ENCODE results near the gene KIF2A.

Gene KIF2A

DNA sequence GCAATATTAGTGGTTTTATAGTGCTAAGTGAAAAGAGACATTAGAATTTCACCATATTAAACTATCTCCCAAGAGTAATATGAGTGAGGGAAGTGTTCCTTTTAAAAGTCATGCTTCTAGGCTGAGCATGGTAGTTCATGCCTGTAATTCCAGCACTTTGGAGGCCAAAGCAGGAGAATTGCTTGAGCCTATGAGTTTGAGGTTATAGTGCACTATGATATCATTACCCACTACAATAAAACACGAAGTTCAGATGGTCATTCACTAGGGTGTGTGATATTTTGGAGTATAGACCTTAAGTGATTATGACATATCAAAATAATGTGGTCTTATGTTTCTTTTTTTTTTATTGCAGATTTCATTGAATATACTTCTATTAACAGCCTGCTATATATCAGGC is 6.7 kb downstream of the KIF2A start:
- TF ChIP-seq CTCF (IDR thresholded peaks at IDR 0.05; ENCODE audit: low read depth, low read length), result no peak
- H3K4me3 ChIP-seq (ENCODE audit: low read depth, low read length), result no peak overlapping the region

DNA sequence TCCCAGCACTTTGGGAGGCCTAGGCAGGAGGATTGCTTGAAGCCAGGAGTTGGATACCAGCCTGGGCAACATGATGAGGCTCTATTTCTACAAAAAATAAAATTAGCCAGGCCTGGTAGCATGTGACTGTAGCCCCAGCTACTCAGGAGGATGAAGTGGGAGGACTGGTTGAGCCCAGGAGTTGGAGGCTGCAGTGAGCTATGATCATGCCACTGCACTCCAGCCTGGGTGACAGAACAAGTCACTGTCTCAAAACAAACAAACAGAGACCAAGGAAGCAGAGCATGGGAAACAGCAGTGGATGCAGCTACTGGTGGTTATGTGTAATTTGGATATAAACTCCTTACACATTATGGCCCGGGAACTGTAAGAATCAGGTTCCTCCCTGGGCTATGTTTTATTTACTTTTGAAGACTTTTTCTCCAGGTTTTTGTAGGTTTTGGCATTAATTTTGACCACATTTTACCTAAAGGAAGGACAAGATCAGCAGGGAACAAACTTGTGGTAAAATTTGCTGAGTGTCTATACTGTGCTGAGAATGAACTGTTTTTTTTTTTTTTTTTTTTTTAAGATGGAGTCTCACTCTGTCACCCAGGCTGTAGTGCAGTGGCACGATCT is 8.3 kb downstream of the KIF2A start:
- TF ChIP-seq CTCF (IDR thresholded peaks at IDR 0.05; ENCODE audit: low read depth, low read length), result no peak
- no peak overlapping the region for H3K4me3 ChIP-seq (ENCODE audit: low read depth, low read length)

DNA sequence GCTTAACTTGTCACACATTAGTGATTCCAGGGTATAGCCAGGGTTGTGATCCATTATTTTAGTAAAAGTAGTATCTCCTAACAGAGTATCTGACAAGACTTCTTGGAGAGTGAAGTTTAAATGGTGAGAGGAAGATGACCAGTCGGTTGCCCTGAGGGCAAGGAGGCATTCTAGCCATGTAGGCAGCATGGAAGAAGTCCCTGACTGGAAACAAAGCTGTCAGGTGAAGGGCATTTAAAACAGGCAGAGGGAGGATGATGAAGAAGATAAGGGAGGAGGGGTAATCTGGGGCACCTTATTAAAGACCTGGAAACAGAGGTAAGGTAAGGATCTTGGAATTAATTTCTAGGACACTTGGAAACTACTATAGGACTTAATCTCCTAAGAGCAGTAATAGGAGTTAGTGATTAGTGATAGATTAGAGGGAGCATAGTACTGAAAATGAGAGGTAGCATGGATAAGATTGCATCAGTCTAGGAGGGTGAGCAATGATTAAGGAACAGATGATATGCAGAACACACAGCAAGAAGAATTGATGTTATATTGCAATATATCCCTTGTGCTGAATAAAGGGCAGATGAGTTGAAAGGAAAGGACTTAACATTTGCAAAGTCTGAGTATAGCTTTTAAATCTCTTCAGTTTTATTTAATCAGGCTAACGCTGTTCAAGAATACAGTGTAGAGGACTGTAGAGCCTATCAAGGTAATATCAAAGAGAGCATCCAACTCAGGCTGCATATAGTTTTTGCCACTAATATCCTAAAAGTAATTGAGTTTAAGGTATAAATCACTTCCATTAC is 9.6 kb downstream of the KIF2A start:
- no peak overlapping the region for H3K4me3 ChIP-seq (ENCODE audit: low read depth, low read length)

DNA sequence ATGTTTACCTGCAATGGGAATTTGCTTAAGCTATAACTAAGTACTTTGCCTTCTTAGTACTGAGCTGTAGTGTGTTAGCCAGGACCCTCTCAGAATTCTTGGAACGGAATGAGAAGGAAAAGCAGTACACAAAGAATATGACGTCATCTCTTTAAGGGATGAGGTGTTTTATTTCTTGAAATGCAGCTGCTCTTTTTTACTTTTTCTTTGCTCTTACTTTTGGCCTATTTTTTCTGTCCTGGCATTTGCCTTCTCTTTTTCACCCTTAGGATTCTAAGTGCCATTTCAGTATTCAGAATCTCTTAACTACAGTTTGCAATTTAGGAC is 10.1 kb downstream of the KIF2A start:
- no peak overlapping the region for H3K4me3 ChIP-seq (ENCODE audit: low read depth, low read length)
- no peak for TF ChIP-seq CTCF (IDR thresholded peaks at IDR 0.05; ENCODE audit: low read depth, low read length)

More for the DNA sequence above, 9.6 kb downstream of the KIF2A start:
- TF ChIP-seq CTCF (IDR thresholded peaks at IDR 0.05; ENCODE audit: low read depth, low read length), result no peak

DNA sequence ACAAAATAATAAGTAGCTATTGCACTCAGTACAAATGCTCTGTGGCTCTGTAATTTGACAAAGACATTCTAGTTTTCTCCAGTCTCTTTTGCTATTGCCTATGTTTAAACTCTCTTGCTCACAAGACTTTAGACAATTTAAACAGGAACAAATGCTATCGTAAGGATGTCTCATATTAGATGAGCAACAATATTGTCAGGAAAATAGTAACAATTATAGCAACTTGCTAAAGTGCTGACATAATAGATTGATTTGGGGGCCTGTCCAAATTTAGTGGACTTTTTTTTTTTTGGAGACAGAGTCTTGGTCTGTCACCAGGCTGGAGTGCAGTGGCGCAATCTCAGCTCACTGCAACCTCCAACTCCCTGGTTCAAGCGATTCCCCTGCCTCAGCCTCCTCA is 11.8 kb downstream of the KIF2A start:
- no peak overlapping the region for H3K4me3 ChIP-seq (ENCODE audit: low read depth, low read length)
- TF ChIP-seq CTCF (IDR thresholded peaks at IDR 0.05; ENCODE audit: low read depth, low read length), result no peak

GRCh38 chr5:62322484-62322883 is 16.5 kb downstream of the KIF2A start:
- no peak for TF ChIP-seq CTCF (IDR thresholded peaks at IDR 0.05; ENCODE audit: low read depth, low read length)
- H3K4me3 ChIP-seq (ENCODE audit: low read depth, low read length), result no peak overlapping the region

- TF ChIP-seq CTCF (IDR thresholded peaks at IDR 0.05; ENCODE audit: low read depth, low read length), result no peak
- H3K4me3 ChIP-seq (ENCODE audit: low read depth, low read length), result no peak overlapping the region
These were observed 20.3 kb downstream of the KIF2A start for GRCh38 chr5:62326302-62326701.
